Esophagus muscularis mucosa (tissue), 4 donors: ENCODE results near the gene NCAM1. TPM values are rescaled to one million over a fixed set of nuclear protein-coding genes. Genes with fewer than 3 reads are reported as not detected.
A peak's percentile ranks its signal among the peaks of the same experiment; 100 is the strongest.

Experiments
- DNase-seq: peaks from one replicate; pipeline ENCODE4 v3.0.0-alpha.2; 2017; ENCODE audit errors: extremely low spot score
- H3K27ac ChIP-seq, 4 donors: fragments of 200-600 bp; sonication (generic); replicated peaks in 1 of 4; 1 replicate in 3 of 4; 2 replicates in 1 of 4; pipeline ENCODE4 v1.5.1; 2016 to 2019; ENCODE audit warnings: mild to moderate bottlenecking in 1 of 4
- H3K27me3 ChIP-seq, 4 donors: fragments of 200-600 bp; sonication (generic); one replicate each; pipeline versions ENCODE4 v1.5.1 to v1.6.0; 2016 to 2019
- H3K36me3 ChIP-seq, 4 donors: fragments of 200-600 bp; sonication (generic); one replicate each; pipeline ENCODE4 v1.5.1; 2016 to 2019
- H3K4me1 ChIP-seq, 4 donors: fragments of 200-600 bp; sonication (generic); one replicate each; pipeline ENCODE4 v1.5.1; 2016 to 2019
- H3K4me3 ChIP-seq, 4 donors: fragments of 200-600 bp; sonication (generic); 1 replicate in 2 of 4; 2 replicates in 2 of 4; pipeline ENCODE4 v1.5.1; 2016 to 2019; ENCODE audit warnings: mild to moderate bottlenecking in 4 of 4, moderate library complexity in 1 of 4
- H3K9me3 ChIP-seq, 4 donors: fragments of 200-600 bp; sonication (generic); 1 replicate in 3 of 4; 2 replicates in 1 of 4; pipeline ENCODE4 v1.5.1; 2016 to 2019
- CTCF ChIP-seq, 3 experiments: fragments of 200-600 bp in 2 of 3; fragments of 450-650 bp in 1 of 3; sonication (generic) in 2 of 3; IDR thresholded peaks; one replicate each; pipeline ENCODE4 v1.5.1; 2017 to 2019; ENCODE audit warnings: antibody characterized with exemption in 3 of 3, mild to moderate bottlenecking in 2 of 3, moderate library complexity in 1 of 3
- EP300 ChIP-seq: sonication (generic); formaldehyde crosslinking; IDR thresholded peaks from one replicate; pipeline ENCODE4 v1.6.1; 2017; ENCODE audit warnings: antibody characterized with exemption
- POLR2A ChIP-seq: fragments of 450-650 bp; IDR thresholded peaks from one replicate; pipeline ENCODE4 v1.6.1; 2017; ENCODE audit warnings: antibody characterized with exemption, moderate library complexity, mild to moderate bottlenecking, low read depth
- POLR2AphosphoS5 ChIP-seq, 2 donors: sonication (generic); formaldehyde crosslinking; IDR thresholded peaks; one replicate each; pipeline ENCODE4 v1.6.1; 2017; ENCODE audit warnings: antibody characterized with exemption in 2 of 2
- WGBS: methylation state at CpG from one replicate; pipeline ENCODE4 v1.1.5; 2018; 5-methylcytosine and 5-hydroxymethylcytosine counted together
- intact Hi-C: fragments of 100-400 bp; cut with DNase I; formaldehyde crosslinking; loops from one replicate; pipeline ENCODE4 v1.15.1; 2023
- total RNA-seq, 4 donors: library from RNA; depleted of rRNA; stranded (reverse); fragments of >200 nt; gene quantifications; one replicate each; pipeline versions ENCODE4 v1.1.0 to v1.2.1, GENCODE V29; 2016

Gene NCAM1
- total RNA-seq, 4 donors from 2014 or later, result 83.5 to 161 (median 95.2) TPM

DNA sequence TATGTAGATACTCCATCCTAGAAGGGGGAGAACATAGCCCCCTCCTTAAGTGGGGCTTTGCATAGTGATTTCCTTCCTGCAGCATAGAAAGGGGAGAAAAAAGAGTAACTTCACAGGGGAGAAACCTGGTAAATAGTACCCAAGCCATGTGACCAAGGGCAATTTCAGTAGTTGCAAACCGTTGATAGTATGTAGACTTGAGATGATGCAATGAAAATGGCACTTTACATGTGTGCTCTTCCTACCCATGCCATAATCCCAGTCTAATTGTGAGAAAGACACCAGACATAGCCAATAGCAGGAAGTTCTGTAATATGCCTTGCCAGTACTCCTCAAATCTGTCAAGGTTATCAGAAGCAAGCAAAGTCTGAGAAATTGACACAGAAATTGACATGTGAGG is 104.1 kb downstream of the NCAM1 start:
- intact Hi-C loops, result no loop called here
- H3K27ac ChIP-seq, result no peak overlapping the region
- DNase-seq, result no peak
- 87% methylated on average over 1 of the region's 1 CpG for WGBS
- H3K9me3 ChIP-seq, result no peaks in the 10 kb centered on the region
- no peaks in the 10 kb centered on the region for H3K4me1 ChIP-seq
- no peaks in the 10 kb centered on the region for H3K27me3 ChIP-seq
- H3K4me3 ChIP-seq, result no peak overlapping the region
- H3K36me3 ChIP-seq, result no peaks in the 10 kb centered on the region
- TF ChIP-seq CTCF (IDR thresholded peaks at IDR 0.05) (no peak), POLR2AphosphoS5 (IDR thresholded peaks at IDR 0.05) (no peak), EP300 (no peak), POLR2A (no peak)

- no peaks in the 10 kb centered on the region for H3K9me3 ChIP-seq
- WGBS, result 54% methylated on average over 5 of the region's 5 CpGs
- no peaks in the 10 kb centered on the region for H3K36me3 ChIP-seq
- TF ChIP-seq POLR2AphosphoS5 (IDR thresholded peaks at IDR 0.05) (no peak), POLR2A (no peak), EP300 (no peak), CTCF (IDR thresholded peaks at IDR 0.05) (no peak)
- intact Hi-C loops, result no loop called here
- peaks cover 13 to 25% (median 17%) of the 10 kb centered on the region in 4 donors for H3K4me1 ChIP-seq
- DNase-seq, result no peak
- H3K27me3 ChIP-seq, result no peaks in the 10 kb centered on the region
- no peak overlapping the region for H3K4me3 ChIP-seq
- H3K27ac ChIP-seq, result no peak overlapping the region
Measured at GRCh38 chr11:113072237-113072858, 111.1 kb downstream of the NCAM1 start.

DNA sequence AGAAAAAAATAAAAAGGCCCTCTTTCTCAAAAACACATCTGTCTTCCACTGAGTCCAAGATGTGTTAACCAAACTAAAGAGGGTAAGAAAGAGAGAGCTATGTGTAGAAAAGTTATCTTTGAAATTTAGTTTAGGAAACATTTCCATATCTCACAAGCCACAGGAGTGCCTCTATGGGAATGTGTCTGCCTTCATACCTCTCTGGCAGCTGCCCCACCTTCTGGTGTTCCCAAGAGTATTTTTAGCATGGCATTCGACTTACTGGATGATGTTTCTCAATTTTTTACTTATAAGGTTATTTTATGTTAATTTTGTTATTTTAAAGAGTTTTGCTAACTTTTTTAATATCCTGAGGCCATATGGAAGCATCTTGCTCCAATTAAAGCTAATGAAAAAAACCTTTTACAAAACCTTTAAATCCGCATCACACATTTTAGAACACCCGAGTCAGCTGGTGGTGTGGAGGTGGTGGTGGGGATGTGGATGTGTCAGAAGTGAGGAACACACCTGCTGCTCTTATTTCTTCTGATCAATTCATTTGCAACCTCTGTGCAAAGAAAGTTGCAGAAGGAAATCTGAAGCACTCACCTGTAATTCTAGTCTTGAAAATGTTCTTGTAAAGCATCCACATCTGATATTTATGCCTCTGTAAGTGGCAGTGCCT is 112.2 kb downstream of the NCAM1 start:
- Histone ChIP-seq H3K36me3 (no peaks in the 10 kb centered on the region), H3K27me3 (no peaks in the 10 kb centered on the region), H3K4me1 (peaks cover 13 to 25% (median 17%) of the 10 kb centered on the region in 4 donors), H3K9me3 (no peaks in the 10 kb centered on the region), H3K4me3 (no peak overlapping the region), H3K27ac (peak overlapping the region in 2 of 4 donors; percentile 31 to 51)
- DNase-seq, result no peak
- TF ChIP-seq EP300 (no peak), POLR2A (no peak)
- intact Hi-C loops, result no loop called here
- WGBS, result 69% methylated on average over 3 of the region's 3 CpGs

DNA sequence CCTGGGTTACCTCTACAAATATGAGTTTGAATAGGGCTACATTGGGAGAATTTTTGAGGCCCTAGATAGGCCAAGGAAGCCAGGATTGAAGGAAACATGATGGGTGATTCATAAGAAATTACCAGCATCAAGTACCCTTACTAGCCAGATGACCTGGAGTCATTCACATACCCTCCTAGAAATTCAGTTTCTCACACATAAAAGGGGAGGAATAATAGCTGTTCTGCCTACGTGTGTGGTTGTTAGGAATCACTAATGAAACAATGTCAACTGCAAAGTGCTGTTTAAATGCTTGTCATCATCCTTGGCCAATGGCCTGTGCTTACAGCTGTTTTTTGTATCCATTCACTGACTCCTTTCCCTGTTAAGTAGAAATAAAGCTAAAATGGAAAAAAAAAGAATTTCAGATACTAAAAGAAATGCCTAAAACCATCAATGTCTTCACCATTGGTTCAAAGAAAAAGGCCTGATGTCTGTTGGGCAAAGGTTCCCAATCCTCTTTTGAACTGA is 114.4 kb downstream of the NCAM1 start:
- no peaks in the 10 kb centered on the region for H3K9me3 ChIP-seq
- H3K36me3 ChIP-seq, result no peaks in the 10 kb centered on the region
- WGBS, result 20% methylated on average over 1 of the region's 1 CpG
- peaks cover 13 to 25% (median 17%) of the 10 kb centered on the region in 4 donors for H3K4me1 ChIP-seq
- intact Hi-C loops, result no loop called here
- no peak for DNase-seq
- H3K27me3 ChIP-seq, result no peaks in the 10 kb centered on the region
- H3K27ac ChIP-seq, result no peak overlapping the region
- no peak overlapping the region for H3K4me3 ChIP-seq
- no peak for TF ChIP-seq POLR2AphosphoS5 (IDR thresholded peaks at IDR 0.05)
- no peak for TF ChIP-seq EP300
- no peak for TF ChIP-seq POLR2A
- TF ChIP-seq CTCF (IDR thresholded peaks at IDR 0.05), result no peak

DNA sequence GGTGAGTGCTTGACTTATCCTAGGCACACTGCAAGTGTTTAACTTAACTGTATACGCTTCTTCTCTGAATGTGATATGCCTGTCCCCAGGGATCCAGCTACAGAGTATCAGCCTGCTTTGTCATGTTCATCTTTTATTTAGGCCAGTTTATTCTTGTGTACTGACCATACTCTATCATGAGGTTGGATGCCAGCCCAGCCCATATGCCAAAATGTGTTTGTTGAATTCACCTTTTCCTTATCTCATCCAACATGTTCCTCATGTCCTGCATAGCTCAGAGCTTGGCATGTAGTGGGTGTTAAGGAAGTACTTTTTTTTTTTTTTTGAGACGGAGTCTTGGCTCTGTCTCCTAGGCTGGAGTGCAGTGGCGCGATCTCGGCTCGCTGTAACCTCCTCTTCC is 116.2 kb downstream of the NCAM1 start:
- DNase-seq, result no peak
- WGBS, result 88% methylated on average over 6 of the region's 6 CpGs
- TF ChIP-seq POLR2A, result no peak
- no peak for TF ChIP-seq EP300
- no peak for TF ChIP-seq CTCF (IDR thresholded peaks at IDR 0.05)
- no peak for TF ChIP-seq POLR2AphosphoS5 (IDR thresholded peaks at IDR 0.05)
- Histone ChIP-seq H3K27me3 (no peaks in the 10 kb centered on the region), H3K4me3 (no peak overlapping the region), H3K27ac (no peak overlapping the region), H3K9me3 (no peaks in the 10 kb centered on the region), H3K36me3 (no peaks in the 10 kb centered on the region), H3K4me1 (peaks cover 13 to 25% (median 16%) of the 10 kb centered on the region in 4 donors)
- intact Hi-C loops, result no loop called here
